GM18517 (cell line): ENCODE data around the gene APMAP.

Experiments
- ATAC-seq: cut with Tn5 transposase; IDR thresholded peaks from one replicate; pipeline ENCODE4 v1.9.1; 2021; ENCODE audit warnings: mild to moderate bottlenecking, moderate library complexity; ENCODE audit not compliant: unreplicated experiment

APMAP gene

GRCh38 chr20:25025091-25025861 is 32.7 kb upstream of the APMAP start:
- no peak for ATAC-seq

- ATAC-seq = no peak
Measured at GRCh38 chr20:25024171-25024570, 31.6 kb upstream of the APMAP start.

- ATAC-seq = no peak
Measured at GRCh38 chr20:25023356-25023755, 30.8 kb upstream of the APMAP start.

- no peak for ATAC-seq
Measured at GRCh38 chr20:25022680-25023079, 30.1 kb upstream of the APMAP start.

GRCh38 chr20:25021336-25021735 is 28.8 kb upstream of the APMAP start:
- ATAC-seq = no peak

- ATAC-seq = no peak
Measured at GRCh38 chr20:25020901-25021301, 28.4 kb upstream of the APMAP start.

- no peak for ATAC-seq
Measured at GRCh38 chr20:25020345-25020744, 27.8 kb upstream of the APMAP start.

GRCh38 chr20:25019381-25020155 is 27.0 kb upstream of the APMAP start:
- no peak for ATAC-seq

- no peak for ATAC-seq
Measured at GRCh38 chr20:25018841-25019240, 26.3 kb upstream of the APMAP start.

- no peak for ATAC-seq
Measured at GRCh38 chr20:25018425-25018824, 25.9 kb upstream of the APMAP start.

- no peak for ATAC-seq
Measured at GRCh38 chr20:25017257-25017803, 24.8 kb upstream of the APMAP start.

- ATAC-seq = no peak
Measured at GRCh38 chr20:25016471-25016870, 23.9 kb upstream of the APMAP start.

- no peak for ATAC-seq
Measured at GRCh38 chr20:25015986-25016385, 23.4 kb upstream of the APMAP start.

- ATAC-seq = no peak
Measured at GRCh38 chr20:25014816-25015215, 22.3 kb upstream of the APMAP start.

- ATAC-seq = no peak
Measured at GRCh38 chr20:25013478-25014380, 21.2 kb upstream of the APMAP start.

GRCh38 chr20:25012616-25013189 is 20.2 kb upstream of the APMAP start:
- no peak for ATAC-seq

- no peak for ATAC-seq
Measured at GRCh38 chr20:25011831-25012241, 19.3 kb upstream of the APMAP start.

GRCh38 chr20:25011261-25011660 is 18.7 kb upstream of the APMAP start:
- ATAC-seq = no peak

- ATAC-seq = no peak
Measured at GRCh38 chr20:25009218-25010145, 16.9 kb upstream of the APMAP start.
